IPS-18c (cell line): ENCODE results near the gene NCEH1.
"Not testable (repeated sequence)": the region's sequence is repeated elsewhere in the genome, so short reads cannot be mapped to it uniquely, and the experiment has no call there.

ENCODE experiments used
- H3K4me3 ChIP-seq: 2 replicates; pipeline ENCODE4 v1.7.0; 2013; ENCODE audit warnings: low read depth, mild to moderate bottlenecking, low read length, moderate library complexity; ENCODE audit not compliant: insufficient read depth
- H3K9me3 ChIP-seq: one replicate; pipeline ENCODE4 v1.6.1; 2013; ENCODE audit warnings: mild to moderate bottlenecking, low read length, moderate library complexity; ENCODE audit not compliant: control insufficient read depth, insufficient read depth

The NCEH1 gene

GRCh38 chr3:172690936-172691335 is 19.9 kb downstream of the NCEH1 start:
- no peak overlapping the region for H3K4me3 ChIP-seq
- H3K9me3 ChIP-seq: no peaks in the 10 kb centered on the region

- H3K9me3 ChIP-seq: no peaks in the 10 kb centered on the region
- H3K4me3 ChIP-seq: no peak overlapping the region
Observed at GRCh38 chr3:172688588-172688987, 22.3 kb downstream of the NCEH1 start.

DNA sequence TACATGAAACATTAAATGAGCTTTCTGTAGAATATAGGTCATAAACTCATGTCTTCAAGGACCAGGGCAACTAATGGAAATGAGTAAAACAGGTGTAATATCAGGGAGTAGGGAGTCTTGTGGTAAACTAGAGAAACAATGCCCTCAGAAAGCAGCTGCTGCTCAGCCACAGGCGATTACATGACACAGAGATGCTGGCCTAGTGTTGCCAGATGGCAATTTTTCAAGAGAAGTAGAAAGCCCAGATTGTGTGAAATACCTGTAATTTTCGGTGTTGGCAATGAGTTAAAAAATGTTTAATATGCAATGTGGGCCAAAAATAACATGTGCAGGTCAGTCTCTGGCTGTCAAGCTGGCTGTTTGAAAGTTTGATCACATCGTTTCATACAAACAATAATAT is 23.4 kb downstream of the NCEH1 start:
- no peak overlapping the region for H3K4me3 ChIP-seq
- no peaks in the 10 kb centered on the region for H3K9me3 ChIP-seq

- no peaks in the 10 kb centered on the region for H3K9me3 ChIP-seq
- no peak overlapping the region for H3K4me3 ChIP-seq
Observed at GRCh38 chr3:172685331-172686214, 25.3 kb downstream of the NCEH1 start.

DNA sequence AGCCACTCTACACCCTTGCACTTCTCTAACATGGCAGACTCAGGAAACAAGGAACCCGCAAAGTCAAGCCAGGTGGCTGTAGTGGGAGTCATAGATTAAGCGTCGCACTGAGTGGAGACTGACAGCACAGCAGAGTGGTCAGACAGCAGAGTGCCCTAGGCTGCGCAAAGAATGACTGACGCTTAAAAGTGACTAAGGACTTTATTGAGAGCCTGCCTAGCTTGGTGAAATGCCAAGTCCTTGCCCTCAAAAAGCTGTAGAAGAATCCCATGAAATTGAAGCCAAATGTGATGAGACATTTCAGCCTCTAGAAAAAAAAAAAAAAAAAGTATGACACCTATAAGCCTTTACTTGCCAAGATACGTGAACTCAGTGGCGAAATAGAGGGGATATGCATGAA is 30.2 kb downstream of the NCEH1 start:
- Histone ChIP-seq H3K9me3 (no peaks in the 10 kb centered on the region), H3K4me3 (no peak overlapping the region)

GRCh38 chr3:172679599-172679998 is 31.3 kb downstream of the NCEH1 start:
- H3K9me3 ChIP-seq: no peaks in the 10 kb centered on the region

DNA sequence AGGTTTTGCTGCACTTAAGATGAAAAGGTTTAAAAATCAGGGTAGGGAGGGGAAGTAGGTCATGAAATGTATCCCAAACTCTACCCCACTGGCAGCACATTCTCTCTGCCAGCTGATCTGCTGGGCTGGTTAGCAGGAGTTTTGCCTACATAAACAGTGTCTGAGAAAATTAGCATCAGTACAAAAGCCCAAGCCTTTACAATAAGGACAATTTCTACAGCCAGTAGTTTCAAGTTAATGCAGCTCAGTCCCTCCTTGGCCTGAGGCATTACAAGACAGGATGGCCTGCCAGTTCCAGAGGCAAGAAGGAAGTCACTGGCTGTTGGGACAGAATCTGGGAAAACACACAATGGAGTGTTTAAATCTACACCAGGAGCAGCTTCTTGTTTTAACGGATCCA is 32.8 kb downstream of the NCEH1 start:
- H3K9me3 ChIP-seq: no peaks in the 10 kb centered on the region
- no peak overlapping the region for H3K4me3 ChIP-seq

More at GRCh38 chr3:172679599-172679998, 31.3 kb downstream of the NCEH1 start:
- H3K4me3 ChIP-seq: no peak overlapping the region

GRCh38 chr3:172676196-172676922 is 34.5 kb downstream of the NCEH1 start:
- no peak overlapping the region for H3K4me3 ChIP-seq

DNA sequence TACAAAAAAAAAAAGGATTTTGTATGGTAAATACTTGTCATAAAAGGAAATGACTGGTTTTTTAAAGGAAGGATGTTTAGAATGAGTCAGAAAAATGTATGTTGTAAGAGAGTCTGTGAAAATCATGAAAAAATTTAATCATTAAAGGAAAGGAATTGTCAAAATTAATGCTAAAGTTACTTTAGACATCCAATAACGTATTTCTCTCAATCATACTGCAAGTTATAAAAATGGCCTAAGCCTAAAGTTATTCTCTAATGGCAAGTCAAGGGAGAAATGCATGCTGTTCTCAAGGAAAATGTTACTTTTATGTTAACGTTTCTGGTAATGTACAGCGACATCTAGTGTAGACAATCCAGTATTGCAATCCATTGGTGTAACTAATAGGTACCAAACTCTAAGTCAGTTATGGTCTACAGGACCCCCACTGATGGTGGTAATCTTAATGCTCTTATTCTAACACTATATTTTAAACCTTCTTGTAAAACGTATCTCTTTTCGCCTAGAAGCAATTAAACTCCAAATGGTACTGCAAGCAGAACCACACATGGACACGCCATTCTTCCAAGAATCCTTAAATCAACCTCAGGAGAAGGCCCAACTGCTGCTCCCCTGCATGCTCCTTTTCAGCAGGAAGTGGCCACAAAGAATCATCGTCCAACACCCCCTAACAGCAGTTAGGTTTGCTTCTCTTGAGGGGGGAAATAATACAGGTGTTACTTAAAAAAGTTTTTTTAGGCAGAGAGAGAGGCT is 35.2 kb downstream of the NCEH1 start:
- Histone ChIP-seq H3K9me3 (no peaks in the 10 kb centered on the region), H3K4me3 (no peak overlapping the region)

More at GRCh38 chr3:172676196-172676922, 34.5 kb downstream of the NCEH1 start:
- H3K9me3 ChIP-seq: no peaks in the 10 kb centered on the region

- Histone ChIP-seq H3K9me3 (no peaks in the 10 kb centered on the region), H3K4me3 (no peak overlapping the region)
Observed at GRCh38 chr3:172673210-172673679, 37.6 kb downstream of the NCEH1 start.

DNA sequence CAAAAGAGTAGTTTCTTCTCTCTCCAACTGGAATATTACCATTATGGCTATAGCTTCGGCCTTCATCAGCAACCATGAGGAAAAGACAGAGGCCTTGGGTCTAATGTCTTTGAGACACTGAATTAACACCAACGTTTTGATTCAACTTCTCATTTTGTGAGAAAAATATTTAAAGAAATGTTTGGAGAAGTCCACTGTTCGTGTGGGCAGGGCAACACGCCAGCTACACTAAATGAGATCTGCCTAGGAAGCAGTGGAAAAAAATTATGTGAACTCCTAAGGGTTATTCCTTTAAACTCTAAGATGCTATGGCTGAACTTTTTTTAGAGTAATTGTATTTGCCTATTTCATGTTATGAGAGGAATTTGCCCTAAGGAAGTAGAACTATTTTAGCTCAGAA is 41.8 kb downstream of the NCEH1 start:
- H3K9me3 ChIP-seq: no peaks in the 10 kb centered on the region

DNA sequence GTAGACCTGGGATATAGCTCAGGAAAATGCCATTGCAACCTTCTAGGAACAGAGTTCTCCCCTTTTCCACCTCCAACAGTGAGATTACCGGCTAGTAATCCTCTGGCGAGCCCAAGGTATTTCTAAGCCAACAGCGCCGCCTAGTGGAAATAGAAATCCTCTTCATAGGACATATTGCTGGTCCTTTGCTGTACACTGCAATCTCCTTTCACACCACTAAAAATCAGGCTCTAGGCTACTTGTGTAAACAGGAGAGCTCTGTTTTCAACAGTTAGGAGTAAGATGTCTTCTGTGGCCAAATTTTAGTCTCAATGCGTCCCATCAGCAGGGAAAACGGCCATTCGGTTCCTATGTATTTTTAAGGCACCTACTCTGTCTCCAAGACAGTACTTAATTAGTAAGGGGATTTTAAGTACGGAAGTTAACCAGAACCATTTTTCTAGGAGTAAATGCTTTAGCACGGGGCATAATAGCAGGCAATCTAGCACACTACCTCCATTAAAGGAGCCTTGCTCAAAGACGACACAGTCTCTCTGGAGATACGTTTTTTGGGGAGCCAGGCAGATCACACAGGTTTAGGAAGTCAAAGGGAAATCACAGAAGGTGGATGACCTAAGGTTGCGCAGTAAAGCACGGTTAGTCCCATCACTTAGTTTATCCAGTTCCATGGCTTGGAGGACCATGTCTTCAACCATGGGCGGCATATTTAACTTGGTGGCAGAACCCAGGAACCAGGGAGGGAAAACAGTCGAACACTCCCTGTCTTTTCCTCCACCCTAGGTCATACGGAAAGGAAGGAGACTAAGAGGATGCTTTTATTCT is 43.8 kb downstream of the NCEH1 start:
- Histone ChIP-seq H3K4me3 (no peak overlapping the region), H3K9me3 (no peaks in the 10 kb centered on the region)

More for the DNA sequence above, 41.8 kb downstream of the NCEH1 start:
- H3K4me3 ChIP-seq: no peak overlapping the region

GRCh38 chr3:172666181-172666872 is 44.5 kb downstream of the NCEH1 start:
- H3K9me3 ChIP-seq: no peaks in the 10 kb centered on the region
- no peak overlapping the region for H3K4me3 ChIP-seq

- not testable (repeated sequence) for H3K9me3 ChIP-seq, H3K4me3 ChIP-seq
Observed at GRCh38 chr3:172665510-172665909, 45.4 kb downstream of the NCEH1 start.

DNA sequence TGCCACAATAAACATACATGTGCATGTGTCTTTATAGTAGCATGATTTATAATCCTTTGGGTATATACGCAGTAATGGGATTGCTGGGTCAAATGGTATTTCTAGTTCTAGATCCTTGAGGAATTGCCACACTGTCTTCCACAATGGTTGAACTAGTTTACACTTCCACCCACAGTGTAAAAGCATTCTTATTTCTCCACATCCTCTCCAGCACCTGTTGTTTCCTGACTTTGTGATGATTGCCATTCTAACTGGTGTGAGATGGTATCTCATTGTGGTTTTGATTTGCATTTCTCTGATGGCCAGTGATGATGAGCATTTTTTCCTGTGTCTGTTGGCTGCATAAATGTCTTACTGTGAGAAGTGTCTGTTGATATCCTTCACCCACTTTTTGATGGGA is 50.4 kb downstream of the NCEH1 start:
- H3K9me3 ChIP-seq, H3K4me3 ChIP-seq: not testable (repeated sequence)

DNA sequence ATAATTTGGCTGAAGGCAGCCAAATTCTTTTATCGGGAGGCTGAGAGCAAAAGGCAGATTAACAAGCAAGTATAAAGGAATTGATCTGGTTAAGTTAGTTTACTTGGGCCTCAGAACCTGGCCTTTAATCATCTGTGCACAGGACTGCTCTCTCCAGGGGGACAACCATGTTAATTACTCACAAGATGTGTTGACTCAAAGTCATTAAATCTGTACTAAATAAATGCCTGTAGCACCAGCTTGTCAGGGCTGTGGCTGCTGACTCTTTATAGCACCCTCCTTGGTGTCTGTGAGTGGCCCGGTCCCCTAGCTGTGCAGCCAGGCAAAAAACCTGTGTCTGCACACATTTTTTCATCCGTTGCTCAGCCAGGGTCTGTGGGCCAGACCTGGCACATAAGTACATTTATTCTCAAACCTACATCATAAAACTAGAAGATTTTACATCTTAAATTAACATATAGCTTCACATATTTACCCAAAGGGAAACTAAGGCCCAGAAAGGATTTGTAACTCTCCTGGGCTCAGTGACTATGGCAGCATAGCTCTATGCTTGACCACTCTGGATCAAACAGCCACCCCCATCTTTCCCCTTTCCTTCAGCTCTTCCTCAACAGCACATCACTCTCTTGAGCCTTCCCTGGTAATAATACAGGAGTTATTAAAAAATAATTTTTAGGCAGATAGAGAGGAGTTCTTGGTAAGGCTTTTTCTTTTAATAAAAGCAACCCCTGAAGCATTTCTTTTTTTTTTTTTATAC is 51.4 kb downstream of the NCEH1 start:
- Histone ChIP-seq H3K4me3 (no peak overlapping the region), H3K9me3 (peaks cover 4% of the 10 kb centered on the region)
